Activated naive CD4-positive, alpha-beta T cell treated with anti-CD3 and anti-CD28 coated beads, Interleukin-2, amount 50 U/mL, for 24 hours (primary cell): Measurements from ENCODE around the gene CAVIN1.
"Not testable (repeated sequence)": the region's sequence is repeated elsewhere in the genome, so short reads cannot be mapped to it uniquely, and the experiment has no call there.

ENCODE experiments used
- H3K27ac Mint-ChIP-seq: one replicate; pipeline ENCODE4 v1.8.0; 2021; ENCODE audit warnings: mild to moderate bottlenecking, mixed read lengths
- H3K27me3 Mint-ChIP-seq: one replicate; pipeline ENCODE4 v1.8.0; 2021; ENCODE audit warnings: mixed read lengths
- H3K36me3 Mint-ChIP-seq: one replicate; pipeline ENCODE4 v1.8.0; 2021; ENCODE audit warnings: mixed read lengths
- H3K4me1 Mint-ChIP-seq: one replicate; pipeline ENCODE4 v1.8.0; 2021; ENCODE audit warnings: mixed read lengths
- H3K4me3 Mint-ChIP-seq: one replicate; pipeline ENCODE4 v1.8.0; 2021; ENCODE audit warnings: mild to moderate bottlenecking, mixed read lengths
- H3K9me3 Mint-ChIP-seq: one replicate; pipeline ENCODE4 v1.8.0; 2021; ENCODE audit warnings: mixed read lengths

CAVIN1 gene

DNA sequence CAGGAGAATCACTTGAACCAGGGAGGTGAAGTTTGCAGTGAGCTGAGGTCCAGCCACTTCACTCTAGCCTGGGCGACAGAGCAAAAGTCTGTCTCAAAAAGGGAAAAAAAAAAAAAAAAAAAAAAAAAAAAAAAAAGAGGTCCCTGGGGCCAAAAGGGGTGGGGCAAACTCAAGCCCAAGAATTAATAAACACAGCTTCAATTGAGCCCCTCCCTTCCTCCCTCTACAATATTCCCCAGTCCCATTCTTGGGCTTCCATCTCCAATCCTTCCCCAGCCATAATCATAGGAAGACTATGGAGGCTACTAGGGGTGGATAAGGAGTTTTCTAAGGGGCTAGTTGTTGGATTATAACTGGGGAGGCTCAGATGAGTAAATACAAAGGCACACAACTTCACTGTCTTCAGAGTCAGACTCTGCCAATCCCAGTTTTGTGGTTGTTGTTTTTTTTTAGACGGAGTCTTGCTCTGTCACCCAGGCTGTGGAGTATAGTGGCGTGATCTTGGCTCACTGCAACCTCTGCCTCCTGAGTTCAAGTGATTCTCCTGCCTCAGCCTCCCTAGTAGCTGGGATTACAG lies 9.5 kb downstream of the CAVIN1 start:
- Mint-ChIP-seq H3K4me3 (no peak overlapping the region), H3K9me3 (no peaks in the 10 kb centered on the region), H3K36me3 (no peaks in the 10 kb centered on the region), H3K4me1 (peaks cover 22% of the 10 kb centered on the region), H3K27ac (no peak overlapping the region), H3K27me3 (no peaks in the 10 kb centered on the region)

DNA sequence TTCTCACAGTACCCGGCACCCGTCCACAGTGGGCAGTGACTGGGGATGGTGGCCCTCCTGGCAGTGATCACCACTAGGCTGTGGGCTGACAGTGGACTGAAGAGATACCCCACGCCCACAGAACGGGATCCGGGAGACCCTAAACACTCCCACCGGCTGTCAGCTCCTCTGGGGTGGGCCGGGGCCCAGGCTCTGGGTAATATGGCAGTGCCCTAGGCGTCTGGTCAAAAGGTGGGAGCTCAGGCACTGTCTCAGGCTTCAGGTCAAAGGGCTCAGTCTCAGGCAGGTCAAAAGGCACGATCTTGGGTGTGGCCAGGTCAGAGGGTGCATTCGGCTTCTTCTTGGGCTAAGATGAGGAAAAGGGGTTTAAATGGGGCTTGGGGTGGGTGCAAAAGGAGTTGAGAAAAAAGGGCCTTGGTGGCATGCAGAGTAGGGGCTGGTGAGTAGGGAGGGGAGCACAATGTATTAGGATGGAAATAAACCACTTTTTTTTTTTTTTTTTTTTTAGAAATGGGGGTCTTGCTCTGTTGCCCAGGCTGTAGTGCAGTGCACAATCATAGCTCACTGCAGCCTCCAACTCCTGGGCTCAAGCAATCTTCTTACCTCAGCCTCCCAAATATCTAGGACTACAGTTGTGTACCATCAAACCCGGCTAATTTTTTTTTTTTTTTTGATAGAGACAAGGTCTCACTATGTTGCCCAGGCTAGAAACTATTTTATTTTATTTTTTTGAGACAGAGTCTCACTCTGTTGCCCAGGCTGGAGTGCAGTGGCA lies 11.0 kb downstream of the CAVIN1 start:
- Mint-ChIP-seq H3K4me3 (no peak overlapping the region), H3K27ac (no peak overlapping the region), H3K9me3 (no peaks in the 10 kb centered on the region), H3K36me3 (no peaks in the 10 kb centered on the region), H3K27me3 (no peaks in the 10 kb centered on the region), H3K4me1 (peaks cover 27% of the 10 kb centered on the region)

DNA sequence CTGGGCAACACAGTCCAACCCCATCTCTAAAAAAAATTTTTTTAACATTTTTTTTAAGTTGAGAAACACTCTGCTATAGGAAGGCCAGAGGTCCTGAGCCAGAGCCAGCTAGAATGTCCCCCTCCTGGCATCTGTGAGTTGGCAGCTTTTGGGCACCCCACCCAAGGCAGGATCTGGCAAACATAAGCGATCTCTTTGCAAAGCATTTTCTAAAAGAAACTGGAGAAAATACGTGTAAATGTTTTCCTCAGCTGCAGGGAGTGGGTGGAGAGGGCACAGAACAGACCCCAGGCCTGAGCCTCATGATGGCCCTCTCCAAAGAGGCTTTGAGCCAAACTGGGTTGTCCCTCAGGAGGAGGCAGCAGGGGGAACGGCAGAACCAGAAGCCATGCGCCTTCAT lies 11.7 kb downstream of the CAVIN1 start:
- Mint-ChIP-seq H3K4me1 (peaks cover 27% of the 10 kb centered on the region), H3K27me3 (no peaks in the 10 kb centered on the region), H3K27ac (no peak overlapping the region), H3K36me3 (no peaks in the 10 kb centered on the region), H3K4me3 (no peak overlapping the region), H3K9me3 (no peaks in the 10 kb centered on the region)

DNA sequence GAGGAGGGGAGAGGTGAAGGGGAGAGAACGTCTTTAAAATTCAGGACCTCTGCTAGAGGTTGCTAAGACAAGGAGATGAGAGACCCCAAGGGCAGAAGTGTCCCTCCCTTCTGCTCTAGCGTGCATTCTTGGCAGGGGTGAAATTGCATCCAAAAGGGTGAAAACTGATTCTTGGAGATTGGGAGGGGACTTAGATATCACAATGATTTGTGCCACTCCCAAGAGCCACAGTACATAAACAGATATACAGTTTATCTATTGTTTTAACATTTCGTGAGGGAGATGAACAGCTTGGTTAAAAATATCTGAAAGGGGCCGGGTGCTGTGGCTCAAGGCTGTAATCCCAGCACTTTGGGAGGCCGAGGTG lies 12.8 kb downstream of the CAVIN1 start:
- Mint-ChIP-seq H3K36me3 (no peaks in the 10 kb centered on the region), H3K27me3 (no peaks in the 10 kb centered on the region), H3K27ac (no peak overlapping the region), H3K9me3 (no peaks in the 10 kb centered on the region), H3K4me1 (peaks cover 24% of the 10 kb centered on the region), H3K4me3 (no peak overlapping the region)

DNA sequence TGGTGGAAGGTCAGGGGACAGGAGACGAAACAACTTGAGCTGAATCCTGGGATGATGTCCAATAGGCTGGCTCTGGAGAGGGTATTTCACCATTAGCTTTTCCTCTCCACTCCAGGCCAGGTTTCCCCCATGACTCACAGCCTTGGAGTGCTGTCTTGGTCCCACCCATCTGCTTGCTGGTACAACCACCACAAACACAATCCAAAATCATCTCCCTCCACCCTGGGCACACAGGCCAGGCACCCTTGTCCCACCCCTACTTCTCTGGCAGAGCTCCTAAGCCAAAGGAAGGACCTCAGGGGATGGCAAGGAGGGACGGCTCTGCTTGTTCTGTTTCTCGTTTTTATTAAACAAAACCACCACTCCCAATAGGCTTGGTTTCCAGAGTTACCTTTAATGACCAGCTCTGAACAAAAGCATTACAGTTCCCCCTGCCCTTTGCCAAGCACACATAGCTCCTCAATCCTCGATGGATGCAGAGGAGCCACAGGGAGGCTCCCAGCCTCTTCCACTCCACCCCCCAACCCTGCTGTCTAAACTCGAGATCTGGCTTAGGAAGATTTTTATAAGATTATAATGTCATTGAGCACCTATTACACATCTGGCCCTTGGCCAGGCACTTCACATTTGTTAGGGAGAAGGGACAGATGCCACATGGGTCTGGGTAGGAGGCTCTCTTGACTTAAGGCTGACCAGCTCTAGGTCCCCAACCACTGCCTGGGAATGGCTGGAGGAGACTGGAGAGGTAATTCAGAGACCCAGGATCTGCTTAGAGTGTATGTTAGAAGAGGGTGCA lies 13.3 kb downstream of the CAVIN1 start:
- Mint-ChIP-seq H3K9me3 (no peaks in the 10 kb centered on the region), H3K36me3 (no peaks in the 10 kb centered on the region), H3K4me1 (peaks cover 18% of the 10 kb centered on the region), H3K27me3 (no peaks in the 10 kb centered on the region), H3K27ac (no peak overlapping the region), H3K4me3 (no peak overlapping the region)

DNA sequence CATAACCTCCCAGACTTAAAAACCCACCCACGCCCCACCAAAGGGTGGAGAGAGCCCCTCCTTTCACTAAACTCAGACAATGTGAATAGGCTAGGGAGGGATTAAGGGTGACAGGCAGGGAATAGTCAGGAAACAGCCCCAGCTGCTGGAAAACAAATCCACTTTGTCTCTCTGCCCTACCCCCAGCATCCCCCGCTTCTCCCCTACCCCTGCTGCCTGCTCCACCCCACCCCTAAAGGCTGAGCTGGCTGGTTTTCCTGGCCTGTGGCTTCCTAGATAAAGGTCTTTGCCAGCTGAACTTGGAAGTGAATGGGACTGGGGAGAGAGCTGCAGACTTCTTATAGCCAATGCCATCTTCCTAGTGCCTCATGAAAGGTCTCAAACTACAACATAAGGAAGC lies 15.0 kb downstream of the CAVIN1 start:
- Mint-ChIP-seq H3K4me3 (no peak overlapping the region), H3K27ac (no peak overlapping the region), H3K27me3 (no peaks in the 10 kb centered on the region), H3K4me1 (peaks cover 10% of the 10 kb centered on the region), H3K36me3 (no peaks in the 10 kb centered on the region), H3K9me3 (no peaks in the 10 kb centered on the region)

DNA sequence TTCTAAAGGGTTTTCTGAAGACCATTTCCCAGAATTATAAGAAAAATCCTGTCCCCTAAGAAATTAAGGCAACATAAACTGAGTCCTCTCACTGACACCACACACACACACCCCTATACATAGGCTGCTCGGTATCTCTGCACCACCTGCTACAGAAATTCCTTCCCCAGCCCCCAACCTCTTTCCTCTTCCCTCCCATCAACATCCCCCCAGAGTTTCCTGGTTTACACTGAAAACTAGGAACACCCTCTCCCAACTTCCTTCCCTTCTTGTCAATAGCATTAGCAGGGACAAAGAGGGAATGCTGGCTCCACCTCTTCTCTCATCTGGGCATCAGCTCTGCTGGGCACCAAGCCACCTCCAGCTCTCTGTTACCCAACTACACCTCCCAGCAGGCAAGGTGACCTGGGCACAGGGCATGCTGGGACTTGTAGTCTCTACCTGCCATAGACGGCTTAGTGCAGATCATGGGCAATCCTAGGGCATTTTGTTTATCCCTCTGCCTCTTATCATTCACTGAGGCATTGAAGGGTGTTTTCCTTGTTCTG lies 15.7 kb downstream of the CAVIN1 start:
- no peaks in the 10 kb centered on the region for H3K9me3 Mint-ChIP-seq
- H3K36me3 Mint-ChIP-seq: no peaks in the 10 kb centered on the region
- H3K4me3 Mint-ChIP-seq: no peak overlapping the region
- peaks cover 10% of the 10 kb centered on the region for H3K4me1 Mint-ChIP-seq
- H3K27me3 Mint-ChIP-seq: no peaks in the 10 kb centered on the region
- H3K27ac Mint-ChIP-seq: peak overlapping the region; percentile 61

DNA sequence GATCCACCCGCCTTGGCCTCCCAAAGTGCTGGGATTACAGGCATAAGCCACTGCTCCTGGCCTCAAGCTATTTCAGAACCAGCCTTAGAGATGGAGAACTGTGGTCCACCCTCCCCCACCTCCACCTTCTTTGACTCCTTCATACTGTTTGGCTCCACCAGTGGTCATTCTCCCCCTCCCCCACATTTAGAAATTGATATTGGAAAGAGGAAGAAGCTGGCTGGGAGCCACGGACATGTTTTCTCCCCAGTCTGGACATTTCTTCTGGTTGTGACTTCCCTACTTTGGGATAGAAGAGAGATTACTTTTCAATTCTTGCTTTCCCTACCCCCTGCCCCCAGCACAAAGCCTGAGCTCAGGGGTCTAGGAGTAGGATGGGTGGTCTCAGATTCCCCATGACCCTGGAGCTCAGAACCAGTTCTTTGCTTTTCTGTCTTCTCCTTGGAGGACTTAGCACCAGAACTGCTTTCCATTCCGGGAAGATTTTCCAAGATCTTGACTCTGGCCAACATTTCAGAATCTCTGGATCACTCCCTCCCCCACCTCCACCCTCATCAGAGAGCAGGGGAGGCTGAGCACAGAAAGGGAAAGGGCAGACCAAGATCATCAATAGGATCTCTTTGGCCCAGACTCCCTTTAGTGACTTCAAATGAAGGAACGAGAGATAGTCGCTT lies 16.3 kb downstream of the CAVIN1 start:
- no peak overlapping the region for H3K4me3 Mint-ChIP-seq
- H3K36me3 Mint-ChIP-seq: no peaks in the 10 kb centered on the region
- no peak overlapping the region for H3K27ac Mint-ChIP-seq
- no peaks in the 10 kb centered on the region for H3K9me3 Mint-ChIP-seq
- no peaks in the 10 kb centered on the region for H3K27me3 Mint-ChIP-seq
- H3K4me1 Mint-ChIP-seq: peaks cover 10% of the 10 kb centered on the region

DNA sequence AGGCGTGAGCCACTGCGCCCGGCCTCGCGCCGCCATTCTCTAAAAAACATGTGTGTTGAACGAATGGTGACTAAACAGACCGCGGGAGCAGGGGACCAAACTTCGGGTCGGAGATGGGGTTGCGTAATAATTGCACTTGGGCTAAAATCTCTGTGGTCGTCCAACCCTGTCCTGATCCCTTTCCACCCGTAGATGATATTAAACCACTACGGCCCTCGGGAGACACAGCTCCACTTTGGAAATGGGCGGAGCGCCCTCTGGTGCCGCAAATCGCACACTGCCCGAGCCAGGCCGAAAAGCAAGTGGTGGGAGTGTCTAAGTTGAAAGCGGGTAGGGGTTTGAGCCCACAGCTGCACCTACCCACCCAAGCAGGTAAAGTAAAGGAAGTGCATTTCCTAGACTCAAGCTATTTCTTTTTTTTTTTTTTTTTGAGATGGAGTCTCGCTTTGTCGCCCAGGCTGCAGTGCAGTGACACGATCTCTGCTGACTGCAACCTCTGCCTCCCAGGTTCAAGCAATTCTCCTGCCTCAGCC lies 17.0 kb downstream of the CAVIN1 start:
- Mint-ChIP-seq H3K4me3 (no peak overlapping the region), H3K36me3 (no peaks in the 10 kb centered on the region), H3K27ac (peak overlapping the region; percentile 9), H3K9me3 (no peaks in the 10 kb centered on the region), H3K4me1 (peaks cover 10% of the 10 kb centered on the region), H3K27me3 (no peaks in the 10 kb centered on the region)

DNA sequence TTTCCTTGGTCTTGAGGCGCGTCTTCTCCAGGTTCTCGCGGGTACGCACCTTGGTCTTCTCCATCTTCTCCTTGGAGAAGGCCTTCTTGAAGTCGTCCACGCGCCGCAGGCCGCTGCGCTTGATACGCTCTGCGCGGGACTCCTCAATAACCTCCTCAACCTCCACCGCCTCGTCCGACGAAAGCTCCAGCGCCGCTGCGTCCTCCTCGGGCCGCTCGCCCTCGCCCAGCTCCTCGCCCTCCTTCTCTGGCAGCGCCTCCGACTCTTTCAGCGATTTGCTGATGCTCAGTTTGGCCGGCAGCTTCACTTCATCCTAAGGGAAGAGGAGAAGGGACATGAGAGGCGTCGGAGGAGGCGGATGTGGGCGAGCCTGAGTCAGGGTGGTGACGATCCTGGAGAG lies 18.0 kb downstream of the CAVIN1 start:
- H3K4me3 Mint-ChIP-seq: no peak overlapping the region
- no peaks in the 10 kb centered on the region for H3K9me3 Mint-ChIP-seq
- H3K27me3 Mint-ChIP-seq: no peaks in the 10 kb centered on the region
- peaks cover 16% of the 10 kb centered on the region for H3K4me1 Mint-ChIP-seq
- no peak overlapping the region for H3K27ac Mint-ChIP-seq
- no peaks in the 10 kb centered on the region for H3K36me3 Mint-ChIP-seq

DNA sequence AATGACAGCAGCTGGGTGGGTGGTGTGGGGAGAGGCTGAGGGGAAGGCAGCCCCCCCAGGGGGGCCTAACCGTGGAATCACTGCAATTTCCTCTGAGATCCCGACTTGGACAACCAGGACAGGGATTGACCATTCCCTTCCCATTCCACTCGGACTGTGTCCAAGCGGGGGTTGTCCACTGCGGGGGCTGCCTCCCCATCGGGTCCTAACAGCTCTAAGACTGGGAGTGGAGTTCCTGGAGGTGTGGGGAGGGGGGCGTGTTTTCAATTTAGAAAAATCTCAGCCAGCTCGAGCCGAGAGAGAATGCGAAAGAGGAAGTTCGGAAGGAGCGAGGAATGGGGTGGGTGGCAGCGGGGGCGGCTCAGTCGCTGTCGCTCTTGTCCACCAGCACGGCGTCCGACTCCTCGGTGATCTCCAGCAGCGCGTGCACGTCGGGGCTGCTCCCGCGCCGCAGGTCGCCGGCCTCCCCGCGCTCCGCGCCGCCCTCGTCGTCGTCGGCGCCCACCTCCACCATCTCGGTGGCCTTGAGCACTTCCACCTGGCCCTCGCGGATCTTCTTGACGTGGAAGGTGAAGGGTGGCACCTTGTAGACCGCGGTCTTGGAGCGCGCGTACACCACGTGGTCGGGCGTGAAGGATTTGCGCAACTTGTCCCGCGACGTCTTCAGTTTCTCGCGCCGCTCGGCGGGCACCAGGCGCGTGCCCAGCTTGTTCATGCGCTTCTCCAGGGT lies 18.6 kb downstream of the CAVIN1 start:
- no peak overlapping the region for H3K4me3 Mint-ChIP-seq
- H3K9me3 Mint-ChIP-seq: no peaks in the 10 kb centered on the region
- H3K4me1 Mint-ChIP-seq: peaks cover 20% of the 10 kb centered on the region
- H3K27ac Mint-ChIP-seq: no peak overlapping the region
- no peaks in the 10 kb centered on the region for H3K36me3 Mint-ChIP-seq
- no peaks in the 10 kb centered on the region for H3K27me3 Mint-ChIP-seq

DNA sequence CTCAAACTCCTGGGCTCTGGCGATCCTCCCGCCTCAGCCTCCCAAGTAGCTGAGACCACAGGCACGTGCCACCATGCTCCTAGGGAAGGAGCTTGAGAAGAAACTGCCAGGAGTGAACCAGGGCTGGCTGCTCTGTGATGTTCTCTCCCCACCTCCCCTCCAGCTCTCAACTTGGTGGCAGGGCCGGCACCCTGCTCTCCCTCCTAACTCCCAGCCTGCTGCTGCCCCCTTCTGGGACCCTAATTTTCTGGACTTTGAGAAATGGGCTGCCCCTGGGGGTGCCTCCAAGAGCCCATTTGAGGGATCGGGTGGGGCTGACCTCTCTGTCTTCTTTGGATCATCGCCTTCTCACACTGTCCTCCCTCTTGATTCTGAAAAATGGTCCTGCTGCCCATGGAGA lies 19.9 kb downstream of the CAVIN1 start:
- H3K4me1 Mint-ChIP-seq: peaks cover 20% of the 10 kb centered on the region
- no peak overlapping the region for H3K4me3 Mint-ChIP-seq
- H3K36me3 Mint-ChIP-seq: no peaks in the 10 kb centered on the region
- H3K27ac Mint-ChIP-seq: peak overlapping the region; percentile 77
- H3K27me3 Mint-ChIP-seq: no peaks in the 10 kb centered on the region
- no peaks in the 10 kb centered on the region for H3K9me3 Mint-ChIP-seq

DNA sequence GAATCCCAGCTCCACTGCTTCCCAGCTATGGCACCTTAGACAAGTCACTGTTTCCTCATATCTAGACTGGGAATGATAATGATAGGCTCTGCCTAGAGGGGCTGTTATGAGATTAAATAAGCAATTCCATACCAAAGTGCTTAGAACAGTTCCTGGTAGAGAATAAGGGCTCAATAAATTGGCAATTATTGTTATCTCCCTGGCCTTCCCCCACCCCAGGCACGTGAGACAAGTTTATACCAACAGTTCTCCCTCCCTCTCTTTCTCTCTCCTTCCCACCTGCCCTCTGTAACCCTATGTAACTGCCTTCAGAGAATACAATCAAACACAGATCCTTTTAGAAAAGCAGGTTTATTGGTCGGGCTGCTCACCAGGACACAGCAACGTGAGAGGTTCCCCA lies 20.9 kb downstream of the CAVIN1 start:
- Mint-ChIP-seq H3K27me3 (no peaks in the 10 kb centered on the region), H3K36me3 (no peaks in the 10 kb centered on the region), H3K4me1 (peaks cover 15% of the 10 kb centered on the region), H3K9me3 (no peaks in the 10 kb centered on the region), H3K27ac (peak overlapping the region; percentile 5), H3K4me3 (no peak overlapping the region)

DNA sequence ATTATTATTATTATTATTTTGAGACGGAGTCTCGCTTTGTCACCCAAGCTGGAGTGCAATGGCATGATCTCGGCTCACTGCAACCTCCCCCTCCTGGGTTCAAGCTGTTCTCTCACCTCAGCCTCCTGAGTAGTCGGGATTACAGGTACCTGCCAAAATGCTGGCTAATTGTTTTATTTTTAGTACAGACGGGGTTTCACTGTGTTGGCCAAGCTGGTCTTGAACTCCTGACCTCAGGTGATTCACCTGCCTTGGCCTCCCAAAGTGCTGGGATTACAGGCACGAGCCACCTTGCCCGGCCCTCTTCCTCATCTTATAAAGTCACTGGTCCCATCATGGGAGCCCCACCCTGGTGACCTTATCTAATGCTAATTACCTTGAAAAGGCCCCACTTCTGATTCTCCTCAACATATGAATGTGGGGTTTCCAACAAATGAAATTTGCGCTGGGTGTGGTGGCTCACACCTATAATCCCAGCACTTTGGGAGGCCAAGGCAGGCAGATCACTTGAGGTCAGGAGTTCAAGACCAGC lies 22.1 kb downstream of the CAVIN1 start:
- not testable (repeated sequence) for H3K27me3 Mint-ChIP-seq, H3K36me3 Mint-ChIP-seq, H3K9me3 Mint-ChIP-seq, H3K4me3 Mint-ChIP-seq, H3K27ac Mint-ChIP-seq
- peaks cover 11% of the 10 kb centered on the region for H3K4me1 Mint-ChIP-seq
